GM21786 (cell line): Measurements from ENCODE around the gene SRSF2.
"Not testable (repeated sequence)": the region's sequence is repeated elsewhere in the genome, so short reads cannot be mapped to it uniquely, and the experiment has no call there.

Experiments
- ATAC-seq: cut with Tn5 transposase; IDR thresholded peaks from one replicate; pipeline ENCODE4 v1.9.1; 2021; ENCODE audit not compliant: unreplicated experiment

Gene SRSF2

GRCh38 chr17:76739568-76740115 lies 2.5 kb upstream of the SRSF2 start:
- ATAC-seq = not testable (repeated sequence)

DNA sequence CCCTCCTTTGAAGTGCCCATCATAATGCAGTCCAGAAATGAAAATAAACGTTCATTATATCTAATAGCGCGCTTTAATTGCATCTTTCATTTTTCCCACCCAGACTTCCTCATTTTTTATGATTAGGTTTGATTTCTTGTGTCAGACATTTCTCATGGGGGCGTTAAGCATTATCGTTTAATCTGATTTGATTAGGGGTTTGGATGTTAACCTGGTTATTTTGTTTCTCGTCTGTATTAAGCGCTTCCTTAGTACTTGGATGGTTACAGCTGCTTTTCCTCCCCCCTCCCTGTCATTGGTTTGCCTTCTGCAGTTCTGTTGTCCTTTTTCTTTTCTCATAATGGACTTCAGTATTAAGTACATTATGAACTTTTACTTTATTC lies 1.3 kb upstream of the SRSF2 start:
- no peak for ATAC-seq

- ATAC-seq = peak; percentile 53
Observed at GRCh38 chr17:76737676-76738467, 741 bp upstream of the SRSF2 start, which contains the start of gene MFSD11. MFSD11 (plus strand) TSS chr17:76738119; CDS start chr17:76738353, 234 bp downstream.

DNA sequence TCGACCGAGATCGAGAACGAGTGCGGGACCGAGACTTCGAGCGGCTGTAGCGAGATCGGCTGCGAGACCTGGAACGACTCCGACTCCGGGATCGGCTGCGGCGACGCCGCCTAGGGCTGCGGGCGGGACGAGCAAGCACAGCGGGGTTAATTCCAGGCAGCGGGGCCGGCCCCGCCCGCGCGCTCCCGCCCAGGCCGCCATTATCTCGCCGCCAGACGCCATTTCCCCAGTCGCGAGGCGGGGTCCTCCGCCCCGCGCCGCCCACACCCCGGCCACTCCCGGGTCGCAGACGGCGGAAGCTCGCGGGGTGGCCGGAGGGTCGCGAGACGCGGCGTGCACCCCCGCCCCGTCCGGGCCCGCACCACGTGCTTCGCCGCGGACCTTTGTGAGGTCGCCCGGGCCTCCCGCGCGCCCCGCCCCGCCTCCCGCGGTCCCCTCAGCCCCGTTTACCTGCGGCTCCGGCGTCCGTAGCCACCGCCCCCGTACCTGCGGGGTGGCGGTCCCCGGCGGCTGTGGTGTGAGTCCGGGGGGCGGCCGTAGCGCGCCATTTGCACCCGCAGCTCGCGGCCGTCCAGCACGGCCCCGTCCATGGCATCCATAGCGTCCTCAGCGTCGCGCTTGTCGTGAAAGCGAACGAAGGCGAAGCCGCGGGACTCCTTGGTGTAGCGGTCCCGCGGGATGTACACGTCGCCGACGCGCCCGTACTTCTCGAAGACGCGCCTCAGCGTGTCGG lies 616 bp downstream of the SRSF2 start:
- no peak for ATAC-seq

DNA sequence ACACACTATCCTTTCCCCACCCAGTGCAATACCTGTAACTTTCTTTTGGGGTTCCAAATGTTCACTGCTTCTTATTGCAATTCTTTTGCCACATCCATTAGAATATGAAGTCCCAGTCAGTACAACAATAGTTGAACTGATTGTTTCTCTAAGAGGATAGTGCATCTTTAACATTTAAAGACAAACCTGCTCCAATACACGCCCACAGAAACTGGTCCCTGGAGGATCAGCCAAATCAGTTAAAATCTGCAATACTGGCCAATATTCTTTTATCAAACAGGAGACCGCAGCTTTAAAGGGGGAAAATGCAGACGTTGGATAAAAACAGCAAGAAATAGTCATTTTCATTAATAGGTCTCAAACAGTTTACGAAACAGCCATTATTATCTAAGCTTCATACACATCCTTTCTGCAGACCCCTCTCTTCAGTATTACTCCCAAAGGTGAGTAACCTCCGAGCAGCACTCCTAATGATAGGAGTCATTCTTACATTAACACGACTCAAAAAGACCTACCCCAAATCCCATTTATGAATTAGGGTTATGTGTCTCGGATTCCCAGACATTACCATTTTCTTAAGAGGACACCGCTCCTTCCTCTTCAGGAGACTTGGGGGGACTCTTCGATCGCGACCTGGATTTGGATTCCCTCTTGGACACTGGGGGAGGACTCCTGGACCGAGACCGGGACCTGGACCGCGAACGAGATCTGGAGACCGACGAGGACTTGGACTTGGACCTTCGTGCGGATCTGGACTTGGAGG lies 1.4 kb downstream of the SRSF2 start:
- ATAC-seq = no peak

DNA sequence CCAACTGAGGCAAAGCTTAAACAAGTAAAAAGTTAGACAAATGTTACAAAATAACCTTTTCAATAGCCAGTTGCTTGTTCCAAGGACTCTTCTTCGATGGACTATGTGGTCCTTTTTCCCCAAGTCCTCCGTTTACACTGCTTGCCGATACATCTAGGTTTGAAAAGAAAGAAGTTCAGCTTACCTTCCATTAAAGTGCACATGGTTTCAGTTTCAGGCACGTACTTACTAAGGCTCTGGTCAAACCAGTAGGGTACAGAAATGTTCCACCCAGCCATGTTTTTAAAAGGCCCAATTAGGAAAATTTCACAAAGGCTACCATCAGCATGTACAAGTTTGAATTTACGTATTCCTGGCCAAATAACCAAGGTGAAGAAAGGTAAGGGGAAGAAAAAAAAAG lies 2.1 kb downstream of the SRSF2 start:
- ATAC-seq = no peak

DNA sequence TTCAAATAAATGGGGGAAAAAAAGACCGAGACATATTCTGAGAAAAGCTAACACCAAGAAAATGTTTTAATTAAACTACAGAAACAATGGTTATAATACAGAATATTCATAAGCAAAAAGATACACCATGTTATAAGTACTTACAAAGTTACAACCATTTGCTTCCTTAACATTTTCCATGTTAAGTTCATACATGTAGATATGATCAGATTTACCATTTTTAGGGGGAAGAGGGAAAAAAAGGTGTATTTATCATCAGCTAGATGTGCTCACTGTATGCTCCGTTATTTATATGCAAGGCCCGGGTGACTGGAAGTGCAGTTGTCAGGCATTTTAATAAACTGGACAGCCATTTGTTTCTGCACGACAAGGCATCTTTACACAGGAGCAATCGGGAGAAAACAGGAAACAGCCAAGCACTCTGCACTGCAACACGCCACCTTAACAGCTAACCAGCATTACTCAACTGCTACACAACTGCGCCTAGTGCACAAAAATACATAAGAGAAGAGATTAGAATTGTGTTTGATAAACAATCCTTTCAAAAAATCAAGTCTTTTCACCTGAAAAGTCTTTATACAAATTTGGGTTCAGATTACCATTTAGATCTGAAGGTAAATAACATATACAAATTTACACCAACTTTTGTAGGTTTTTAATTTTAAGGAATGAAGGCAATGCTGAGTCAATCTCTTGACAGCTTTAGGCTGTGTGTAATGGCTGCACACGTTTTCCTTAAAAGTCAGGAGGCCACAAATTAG lies 2.9 kb downstream of the SRSF2 start:
- ATAC-seq = no peak

DNA sequence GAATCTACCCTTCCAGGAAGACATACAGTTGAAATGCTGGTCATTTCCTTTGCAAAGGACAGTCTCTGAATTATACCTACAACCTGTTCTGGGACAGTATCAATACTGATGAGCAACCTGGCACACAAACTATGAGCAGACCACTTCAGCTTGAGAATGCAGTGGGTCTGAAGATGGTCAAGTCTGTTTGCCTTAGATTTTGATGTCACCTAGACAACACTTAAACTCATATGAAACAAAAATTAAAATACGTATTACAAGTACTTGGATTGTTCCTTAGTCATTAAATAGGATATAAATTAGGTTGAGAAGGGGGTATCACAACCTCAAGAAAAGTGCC lies 3.5 kb downstream of the SRSF2 start:
- ATAC-seq = no peak

DNA sequence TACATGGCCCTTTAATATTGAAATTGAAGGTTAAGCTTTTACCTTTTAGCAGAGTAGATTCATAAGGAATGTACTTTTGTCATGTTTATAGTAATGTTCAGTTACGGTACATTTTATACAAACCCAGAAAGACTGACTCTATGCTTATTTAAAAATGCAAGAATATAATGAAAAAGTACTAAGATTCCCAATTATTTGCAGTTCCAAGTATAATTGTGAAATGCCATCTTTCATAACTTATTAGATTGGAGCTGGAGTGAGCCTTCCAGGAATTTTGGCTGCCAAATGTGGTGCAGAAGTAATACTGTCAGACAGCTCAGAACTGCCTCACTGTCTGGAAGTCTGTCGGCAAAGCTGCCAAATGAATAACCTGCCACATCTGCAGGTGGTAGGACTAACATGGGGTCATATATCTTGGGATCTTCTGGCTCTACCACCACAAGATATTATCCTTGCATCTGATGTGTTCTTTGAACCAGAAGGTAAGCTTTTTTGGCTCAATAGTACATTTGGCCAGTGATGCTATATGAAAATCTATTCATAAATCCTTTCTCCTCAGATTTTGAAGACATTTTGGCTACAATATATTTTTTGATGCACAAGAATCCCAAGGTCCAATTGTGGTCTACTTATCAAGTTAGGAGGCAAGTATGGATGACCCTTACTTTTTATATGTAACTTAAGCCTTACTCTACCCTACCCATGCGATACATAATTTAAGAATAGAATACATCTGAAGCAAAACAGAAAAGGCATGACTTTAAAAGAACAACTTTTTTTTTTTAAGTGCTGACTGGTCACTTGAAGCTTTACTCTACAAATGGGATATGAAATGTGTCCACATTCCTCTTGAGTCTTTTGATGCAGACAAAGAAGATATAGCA lies 4.2 kb downstream of the SRSF2 start:
- no peak for ATAC-seq

- ATAC-seq = not testable (repeated sequence)
Observed at GRCh38 chr17:76731800-76732733, 5.1 kb downstream of the SRSF2 start.

DNA sequence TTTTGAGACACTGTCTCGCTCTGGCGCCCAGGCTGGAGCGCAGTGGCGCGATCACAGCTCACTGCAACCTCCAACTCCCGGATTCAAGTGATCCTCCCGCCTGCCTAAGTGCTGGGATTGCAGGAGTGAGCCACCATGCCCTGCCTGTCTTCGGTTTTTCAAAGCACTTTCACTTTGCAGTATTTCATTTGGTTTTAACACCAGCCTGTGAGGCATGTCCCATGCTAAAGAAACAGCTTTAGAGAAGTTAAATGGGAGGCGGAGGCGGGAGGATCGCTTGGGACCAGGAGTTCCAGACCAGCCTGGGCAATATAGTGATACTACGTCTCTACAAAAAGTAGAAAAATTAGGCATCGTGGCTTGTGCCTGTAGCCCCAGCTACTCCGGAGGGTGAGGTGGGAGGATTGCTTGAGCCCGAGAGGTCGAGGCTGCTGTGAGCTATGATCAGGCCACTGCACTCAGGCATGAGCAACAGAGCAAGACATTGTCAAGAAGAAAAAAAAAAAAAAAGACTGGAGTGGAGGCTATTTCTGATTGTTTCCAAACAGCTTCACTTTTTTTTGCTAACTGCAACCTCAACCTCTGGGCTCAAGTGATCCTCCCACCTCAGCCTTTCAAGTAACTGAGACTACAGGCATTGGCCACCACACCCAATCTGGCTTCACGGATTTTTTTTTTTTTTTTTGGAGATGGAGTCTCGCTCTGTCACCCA lies 9.2 kb downstream of the SRSF2 start:
- ATAC-seq = no peak

DNA sequence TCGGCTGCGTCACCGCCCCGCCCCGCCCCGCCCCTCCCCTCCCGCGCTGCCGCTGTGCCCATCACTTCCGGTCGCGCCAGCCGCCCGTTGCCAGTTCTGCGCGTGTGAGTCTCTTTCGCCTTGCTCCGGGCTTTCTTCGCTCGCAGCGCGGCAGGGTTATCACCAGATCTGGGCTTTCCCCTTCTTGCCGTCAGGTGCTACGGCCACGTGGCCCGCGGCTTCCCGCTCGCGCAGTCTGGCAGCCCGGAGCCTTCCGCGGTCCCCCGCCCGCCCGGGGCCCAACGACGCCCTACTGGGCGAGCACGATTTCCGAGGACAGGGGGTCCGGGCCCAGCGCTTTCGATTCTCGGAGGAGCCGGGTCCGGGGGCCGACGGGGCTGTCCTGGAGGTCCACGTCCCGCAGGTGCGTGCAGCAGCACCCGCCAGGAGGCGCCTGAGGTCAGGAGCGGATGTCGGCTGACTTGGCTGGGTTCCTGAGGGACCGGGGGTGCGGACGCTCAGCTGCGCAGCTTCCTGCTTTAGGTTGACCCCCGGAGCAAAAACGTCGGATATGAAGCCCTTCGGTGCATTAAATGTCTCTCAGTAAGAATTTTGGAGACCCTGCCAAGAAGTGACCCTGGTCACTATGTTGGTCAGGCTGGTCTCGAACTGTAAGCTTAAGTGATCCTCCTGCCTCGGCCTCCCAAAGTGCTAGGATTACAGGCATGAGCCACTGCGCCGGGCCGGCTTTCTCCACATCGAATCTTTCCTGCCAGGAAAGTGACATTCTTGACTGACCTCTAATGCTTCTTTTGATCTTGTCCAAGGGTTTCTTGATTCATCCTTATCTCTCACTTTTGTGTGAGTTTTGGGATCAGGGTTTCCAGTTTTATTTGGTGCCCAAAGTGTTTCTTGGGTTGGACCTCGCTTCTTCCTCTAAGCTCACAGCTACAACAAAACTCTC lies 10.1 kb downstream of the SRSF2 start, which contains the start of gene METTL23:
TSS of gene METTL23 (plus strand) at position 64 of the 943 bp plus-strand sequence. CDS start 2,872 bp downstream, outside the sequence.
- peak; percentile 29 for ATAC-seq

DNA sequence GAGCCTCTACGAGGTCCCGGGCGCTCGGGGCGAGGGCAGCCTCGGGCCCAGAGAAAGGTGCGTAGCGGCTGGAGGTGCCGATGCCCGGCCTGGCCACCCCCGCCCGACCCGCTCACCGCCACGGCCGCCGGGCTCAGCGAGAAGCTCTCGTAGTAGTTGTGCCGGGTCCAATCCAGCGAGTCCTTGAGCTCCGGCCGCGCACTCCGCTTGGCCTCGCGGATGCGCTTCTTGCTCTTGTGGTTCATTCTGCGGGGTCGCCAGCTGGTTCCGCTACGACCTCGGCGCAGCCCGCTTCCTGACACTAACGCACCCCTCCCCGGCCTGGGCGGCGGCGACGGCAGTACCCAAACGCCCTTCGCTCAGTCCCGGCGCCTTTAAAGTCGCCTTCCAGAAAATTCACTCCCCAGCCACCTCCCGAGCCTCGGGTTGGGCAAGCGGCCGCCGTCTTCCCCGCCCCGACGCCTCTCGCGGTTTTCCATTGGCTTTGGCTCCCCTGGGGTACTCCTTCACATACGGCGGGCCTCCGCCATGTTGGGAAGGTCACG lies 10.8 kb downstream of the SRSF2 start, which contains the start of gene JMJD6:
TSS of gene JMJD6 (minus strand) at position 376 of the 545 bp plus-strand sequence. CDS start at position 245, 131 bp downstream.
- ATAC-seq = peak; percentile 69

DNA sequence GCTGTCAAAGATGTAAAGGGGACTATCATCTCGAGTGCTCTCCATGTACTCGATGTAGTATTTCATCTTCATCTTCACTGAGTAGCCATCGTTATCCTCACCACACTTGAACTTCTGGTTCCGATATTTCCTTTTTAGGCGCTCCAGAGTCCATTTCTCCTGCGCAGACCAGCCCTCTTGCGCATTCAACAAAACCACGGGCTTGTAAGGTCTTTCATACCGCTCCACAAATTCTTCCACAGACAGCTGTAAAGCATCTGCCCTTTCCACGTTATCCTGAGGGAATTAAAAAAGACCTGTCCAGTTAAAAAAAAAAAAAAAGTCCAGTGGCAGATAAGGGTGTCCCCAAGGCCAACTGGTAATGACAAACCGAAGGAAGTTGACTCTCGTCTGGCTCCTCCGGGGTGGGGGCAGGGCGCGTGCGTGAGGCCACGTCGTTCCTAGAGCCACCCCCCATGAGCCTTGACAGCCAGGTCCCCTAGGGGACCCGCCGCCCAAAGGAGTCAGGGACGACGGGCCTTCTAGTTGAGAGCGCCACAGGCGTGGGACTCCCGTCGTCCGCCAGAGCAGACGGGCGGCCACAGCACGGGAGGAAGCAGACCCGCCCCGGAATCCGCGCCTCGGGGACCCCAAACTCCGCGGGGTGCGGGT lies 11.4 kb downstream of the SRSF2 start:
- peak; percentile 18 for ATAC-seq

DNA sequence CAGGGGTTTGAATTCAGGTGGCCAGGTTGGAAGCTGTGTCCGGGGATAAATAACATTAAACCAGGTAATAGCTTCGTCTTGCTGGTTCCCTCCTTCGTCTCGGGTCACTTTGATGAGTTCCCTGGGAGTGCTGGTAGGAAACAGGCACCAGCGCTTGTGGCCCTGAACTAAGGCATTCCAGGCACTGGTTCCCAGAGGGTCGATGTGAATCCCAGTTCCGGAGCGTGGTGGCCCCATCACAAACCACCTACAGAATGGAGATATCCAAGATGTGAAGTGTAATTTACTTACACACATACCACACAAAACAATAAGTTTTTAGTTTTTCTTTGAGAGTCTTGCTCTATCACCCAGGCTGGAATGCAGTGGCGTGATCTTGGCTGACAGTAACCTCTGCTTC lies 13.3 kb downstream of the SRSF2 start:
- ATAC-seq = no peak

DNA sequence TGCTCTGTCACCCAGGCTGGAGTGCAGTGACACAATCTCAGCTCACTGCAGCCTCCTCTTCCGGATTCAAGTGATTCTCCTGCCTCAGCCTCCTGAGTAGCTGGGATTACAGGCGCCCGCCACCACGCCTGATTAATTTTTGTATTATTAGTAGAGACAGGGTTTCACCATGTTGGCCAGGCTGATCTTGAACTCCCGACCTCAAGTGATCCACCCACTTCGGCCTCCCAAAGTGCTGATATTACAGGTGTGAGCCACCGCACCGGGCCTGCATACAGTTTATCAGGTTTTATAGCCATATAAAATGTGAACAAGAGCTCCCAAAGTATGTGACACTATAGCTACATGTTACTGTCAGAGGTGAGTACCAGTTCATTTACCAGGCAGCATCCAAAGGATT lies 14.2 kb downstream of the SRSF2 start:
- ATAC-seq = not testable (repeated sequence)
